Skeletal muscle satellite cell (primary cell): ENCODE results near the gene TMEM121B.

ENCODE experiments used
- H3K27me3 ChIP-seq: 2 replicates; pipeline ENCODE4 v1.7.0; 2013; ENCODE audit warnings: low read length; ENCODE audit not compliant: control insufficient read depth, insufficient read depth
- H3K36me3 ChIP-seq: 2 replicates; pipeline ENCODE4 v1.7.0; 2013; ENCODE audit warnings: mild to moderate bottlenecking, control low read depth, low read length; ENCODE audit not compliant: insufficient read depth
- H3K4me1 ChIP-seq: 2 replicates; pipeline ENCODE4 v1.7.0; 2013; ENCODE audit warnings: low read length; ENCODE audit not compliant: control insufficient read depth, insufficient read depth
- H3K4me2 ChIP-seq: 2 replicates; pipeline ENCODE4 v1.7.0; 2013; ENCODE audit warnings: mild to moderate bottlenecking, low read length
- H3K4me3 ChIP-seq: 2 replicates; pipeline ENCODE4 v1.7.0; 2013; ENCODE audit warnings: low read length
- H3K9ac ChIP-seq: 2 replicates; pipeline ENCODE4 v1.7.0; 2013; ENCODE audit warnings: mild to moderate bottlenecking, low read depth, low read length, moderate library complexity
- H3K9me3 ChIP-seq: replicated peaks from 2 replicates; pipeline ENCODE4 v1.7.0; 2013; ENCODE audit warnings: mild to moderate bottlenecking, control low read depth, low read length

The TMEM121B gene

DNA sequence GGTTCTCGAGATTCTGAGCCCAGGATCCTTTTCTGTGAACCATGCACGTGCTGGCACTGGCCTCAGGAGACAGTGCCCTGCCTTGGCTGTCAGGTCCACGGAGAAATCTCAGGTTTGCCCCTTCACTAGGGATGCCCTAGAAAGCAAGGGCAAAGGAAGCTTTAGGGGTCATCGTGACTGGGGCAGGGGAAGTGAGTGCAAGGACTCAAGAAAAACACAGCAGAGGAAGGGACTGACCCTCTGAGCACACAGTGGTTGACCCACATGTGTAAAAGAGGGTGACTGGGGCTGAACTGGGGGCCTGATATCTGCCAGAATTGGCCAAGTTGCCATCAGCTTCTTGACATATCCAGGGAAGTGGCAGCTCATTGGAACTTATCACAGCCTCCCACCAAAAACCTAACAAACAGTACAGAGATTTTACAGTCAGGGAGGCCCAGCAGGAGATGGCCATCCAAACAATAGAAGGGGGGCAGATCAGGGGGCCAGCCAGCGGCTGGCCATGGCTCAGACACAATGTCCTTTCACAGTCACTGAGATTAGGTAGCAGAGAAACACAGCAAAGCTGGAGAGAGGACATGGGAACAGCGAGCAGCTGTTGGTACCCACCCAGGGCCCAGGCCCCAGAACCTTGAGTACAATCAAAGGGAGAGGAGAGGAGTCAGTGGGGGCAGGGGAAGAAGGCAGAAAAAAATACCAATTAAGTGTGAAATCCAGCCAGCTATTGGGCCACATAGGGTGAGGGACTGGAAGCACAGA is 4.4 kb downstream of the TMEM121B start:
- no peak overlapping the region for H3K9ac ChIP-seq
- H3K27me3 ChIP-seq, result peaks cover 31% of the 10 kb centered on the region
- H3K9me3 ChIP-seq, result no peaks in the 10 kb centered on the region
- H3K36me3 ChIP-seq, result no peaks in the 10 kb centered on the region
- H3K4me1 ChIP-seq, result peaks cover 4% of the 10 kb centered on the region
- no peak overlapping the region for H3K4me2 ChIP-seq
- no peak overlapping the region for H3K4me3 ChIP-seq

GRCh38 chr22:17115945-17116565 is 5.1 kb downstream of the TMEM121B start:
- Histone ChIP-seq H3K27me3 (peaks cover 27% of the 10 kb centered on the region), H3K9me3 (no peaks in the 10 kb centered on the region), H3K4me1 (no peaks in the 10 kb centered on the region), H3K4me3 (no peak overlapping the region), H3K9ac (no peak overlapping the region), H3K4me2 (no peak overlapping the region), H3K36me3 (no peaks in the 10 kb centered on the region)

DNA sequence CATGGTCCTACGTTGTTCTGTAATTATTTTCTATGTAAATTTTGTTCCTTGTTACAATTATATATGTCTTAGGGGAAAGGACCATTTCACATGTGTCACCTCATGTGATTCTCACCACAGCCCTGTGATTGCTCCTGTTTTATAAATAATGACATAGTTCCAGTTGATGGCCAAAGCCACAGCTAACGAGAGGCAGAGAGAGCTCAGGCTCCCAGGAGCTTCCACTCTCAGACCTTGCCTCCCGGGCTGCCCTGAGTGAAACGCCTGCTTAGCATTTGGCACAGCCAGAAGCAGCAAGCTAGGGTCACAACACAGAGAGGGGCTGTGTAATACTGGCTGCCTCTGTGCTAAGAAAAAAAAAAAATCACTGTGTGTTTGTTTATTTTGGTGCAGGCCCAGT is 5.9 kb downstream of the TMEM121B start:
- no peaks in the 10 kb centered on the region for H3K36me3 ChIP-seq
- no peaks in the 10 kb centered on the region for H3K9me3 ChIP-seq
- H3K4me2 ChIP-seq, result no peak overlapping the region
- H3K27me3 ChIP-seq, result peaks cover 27% of the 10 kb centered on the region
- no peaks in the 10 kb centered on the region for H3K4me1 ChIP-seq
- H3K9ac ChIP-seq, result no peak overlapping the region
- no peak overlapping the region for H3K4me3 ChIP-seq

- Histone ChIP-seq H3K9me3 (no peaks in the 10 kb centered on the region), H3K4me3 (no peak overlapping the region), H3K4me2 (no peak overlapping the region), H3K36me3 (no peaks in the 10 kb centered on the region), H3K9ac (no peak overlapping the region), H3K4me1 (no peaks in the 10 kb centered on the region), H3K27me3 (peaks cover 25% of the 10 kb centered on the region)
Measured at GRCh38 chr22:17114898-17115235, 6.3 kb downstream of the TMEM121B start.

DNA sequence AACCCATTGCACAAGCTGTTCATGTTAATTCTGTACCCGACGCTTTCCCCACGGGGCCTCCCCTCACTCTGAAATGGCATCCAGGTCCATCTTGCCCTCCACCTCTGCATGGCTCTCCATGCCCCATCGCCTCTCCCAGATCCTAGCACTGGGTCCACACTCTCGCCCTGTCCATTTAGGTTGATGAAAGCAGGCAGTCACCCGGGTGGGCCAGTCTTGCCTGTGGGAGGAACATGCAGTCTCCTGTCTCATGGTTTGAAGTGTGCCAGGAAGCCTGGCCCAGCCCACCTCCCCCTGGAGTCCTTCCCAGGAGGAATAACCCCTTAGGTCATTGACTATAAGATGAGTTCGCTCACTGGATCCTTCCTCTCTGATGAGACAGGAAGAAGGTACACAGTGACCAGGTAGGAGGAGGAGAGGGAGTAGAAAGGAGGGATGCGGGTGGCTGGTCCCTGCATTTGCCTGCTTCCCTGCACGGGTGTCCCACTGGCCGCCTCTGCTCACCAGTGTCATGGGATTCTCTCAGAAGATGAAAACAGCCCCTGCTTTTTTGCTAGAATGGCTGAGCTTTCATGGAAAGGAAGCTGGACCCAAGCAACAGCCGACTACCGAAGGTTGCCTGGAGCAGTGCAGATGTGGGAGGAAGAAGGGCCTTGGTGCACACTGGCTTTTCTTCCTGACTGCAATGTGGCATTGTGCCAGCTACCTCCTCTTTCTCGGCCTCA is 6.8 kb downstream of the TMEM121B start:
- peaks cover 4% of the 10 kb centered on the region for H3K36me3 ChIP-seq
- H3K4me1 ChIP-seq, result no peaks in the 10 kb centered on the region
- peaks cover 19% of the 10 kb centered on the region for H3K27me3 ChIP-seq
- H3K9ac ChIP-seq, result no peak overlapping the region
- no peak overlapping the region for H3K4me3 ChIP-seq
- H3K4me2 ChIP-seq, result no peak overlapping the region
- no peaks in the 10 kb centered on the region for H3K9me3 ChIP-seq

DNA sequence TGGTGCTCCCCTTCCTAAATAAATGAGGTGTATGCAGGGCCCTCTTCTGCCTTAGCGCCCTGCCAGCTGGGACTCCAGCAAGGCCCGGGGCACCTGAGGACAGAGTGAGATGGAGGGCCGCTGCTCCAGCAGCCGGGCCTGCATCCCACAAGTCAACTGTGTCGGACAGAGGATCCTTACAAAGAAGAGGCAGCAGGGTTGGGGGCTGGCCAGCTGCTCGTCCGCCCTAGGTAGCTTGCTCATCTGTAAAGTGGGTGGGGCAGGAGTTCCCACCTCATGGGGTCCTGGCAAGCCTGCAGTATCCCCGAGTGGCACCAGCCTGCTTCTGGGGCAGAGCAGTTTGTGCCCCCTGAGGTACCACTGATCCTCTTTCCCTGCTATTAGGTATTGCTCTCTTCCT is 7.6 kb downstream of the TMEM121B start:
- Histone ChIP-seq H3K4me1 (no peaks in the 10 kb centered on the region), H3K4me3 (no peak overlapping the region), H3K4me2 (no peak overlapping the region), H3K27me3 (peaks cover 12% of the 10 kb centered on the region), H3K9me3 (no peaks in the 10 kb centered on the region), H3K36me3 (peaks cover 5% of the 10 kb centered on the region), H3K9ac (no peak overlapping the region)

DNA sequence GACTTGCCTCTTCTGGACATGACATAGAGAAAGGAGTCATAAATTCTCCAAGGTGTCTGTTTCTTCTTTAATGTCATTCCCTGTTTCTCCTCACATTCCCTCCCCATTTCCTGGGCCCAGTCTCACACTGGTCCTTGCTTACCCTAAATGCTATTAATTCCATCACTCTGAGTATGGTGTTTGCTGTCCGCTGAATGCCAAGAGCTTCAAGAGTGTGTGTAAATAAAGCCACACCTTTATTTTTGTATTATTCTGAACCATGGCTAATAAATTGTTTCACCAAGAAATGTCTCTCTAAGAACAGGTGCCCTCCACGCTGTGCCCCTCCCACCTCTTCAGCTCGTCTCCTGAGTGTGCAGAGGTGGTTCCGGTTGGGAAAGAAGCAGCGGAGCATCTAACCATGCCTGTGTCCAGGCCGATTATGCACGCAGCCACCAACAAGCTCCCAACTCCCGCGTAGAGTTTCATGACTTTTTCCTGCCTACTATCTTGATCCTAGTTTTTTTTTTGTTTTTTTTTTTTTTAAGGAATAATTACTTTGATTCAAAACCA is 8.6 kb downstream of the TMEM121B start:
- Histone ChIP-seq H3K9ac (no peak overlapping the region), H3K4me2 (no peak overlapping the region), H3K27me3 (peaks cover 11% of the 10 kb centered on the region), H3K36me3 (peaks cover 5% of the 10 kb centered on the region), H3K4me1 (no peaks in the 10 kb centered on the region), H3K4me3 (no peak overlapping the region), H3K9me3 (no peaks in the 10 kb centered on the region)

DNA sequence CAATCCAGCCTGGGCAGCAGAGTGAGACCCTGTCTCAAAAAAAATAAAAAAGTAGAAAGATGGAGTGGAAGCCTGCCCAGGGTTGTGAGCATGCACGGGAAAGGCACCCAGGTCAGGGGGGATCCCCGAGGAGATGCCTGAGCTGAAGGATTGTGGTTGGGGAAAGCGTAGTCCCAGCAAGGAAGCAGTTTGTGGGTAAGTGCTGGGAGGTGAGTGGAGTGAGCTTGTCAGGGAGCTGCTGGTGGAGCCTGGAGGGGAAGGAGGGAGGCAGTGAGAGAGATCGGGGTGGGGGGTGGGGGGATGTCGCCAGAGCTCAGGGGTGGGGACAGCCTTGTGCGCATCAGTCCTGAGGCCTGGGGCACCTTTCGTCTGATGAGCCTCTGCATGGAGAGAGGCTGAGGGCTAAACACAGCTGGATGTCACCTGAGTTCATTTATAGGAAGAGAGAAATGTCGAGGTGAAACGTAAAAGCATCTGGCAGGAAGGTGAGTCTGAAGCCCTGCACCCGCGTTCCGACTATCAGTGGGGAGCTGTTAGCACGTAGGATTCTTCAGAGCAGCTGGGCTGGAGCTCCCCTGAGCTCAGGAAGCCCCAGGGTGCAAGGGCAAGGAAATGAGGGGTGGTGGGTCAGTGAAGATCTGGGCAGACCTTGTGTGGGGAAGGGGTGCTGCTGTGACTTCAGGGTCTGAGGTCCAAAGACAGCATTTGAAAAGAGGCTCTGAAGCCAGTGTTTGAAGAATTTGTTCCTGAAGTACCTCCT is 10.2 kb downstream of the TMEM121B start:
- Histone ChIP-seq H3K4me3 (no peak overlapping the region), H3K4me2 (no peak overlapping the region), H3K4me1 (no peaks in the 10 kb centered on the region), H3K9ac (no peak overlapping the region), H3K36me3 (peaks cover 17% of the 10 kb centered on the region), H3K9me3 (no peaks in the 10 kb centered on the region), H3K27me3 (no peaks in the 10 kb centered on the region)

GRCh38 chr22:17109976-17110375 is 11.2 kb downstream of the TMEM121B start:
- Histone ChIP-seq H3K27me3 (no peaks in the 10 kb centered on the region), H3K36me3 (peaks cover 25% of the 10 kb centered on the region), H3K9ac (no peak overlapping the region), H3K4me2 (no peak overlapping the region), H3K4me3 (no peak overlapping the region), H3K4me1 (no peaks in the 10 kb centered on the region), H3K9me3 (no peaks in the 10 kb centered on the region)

DNA sequence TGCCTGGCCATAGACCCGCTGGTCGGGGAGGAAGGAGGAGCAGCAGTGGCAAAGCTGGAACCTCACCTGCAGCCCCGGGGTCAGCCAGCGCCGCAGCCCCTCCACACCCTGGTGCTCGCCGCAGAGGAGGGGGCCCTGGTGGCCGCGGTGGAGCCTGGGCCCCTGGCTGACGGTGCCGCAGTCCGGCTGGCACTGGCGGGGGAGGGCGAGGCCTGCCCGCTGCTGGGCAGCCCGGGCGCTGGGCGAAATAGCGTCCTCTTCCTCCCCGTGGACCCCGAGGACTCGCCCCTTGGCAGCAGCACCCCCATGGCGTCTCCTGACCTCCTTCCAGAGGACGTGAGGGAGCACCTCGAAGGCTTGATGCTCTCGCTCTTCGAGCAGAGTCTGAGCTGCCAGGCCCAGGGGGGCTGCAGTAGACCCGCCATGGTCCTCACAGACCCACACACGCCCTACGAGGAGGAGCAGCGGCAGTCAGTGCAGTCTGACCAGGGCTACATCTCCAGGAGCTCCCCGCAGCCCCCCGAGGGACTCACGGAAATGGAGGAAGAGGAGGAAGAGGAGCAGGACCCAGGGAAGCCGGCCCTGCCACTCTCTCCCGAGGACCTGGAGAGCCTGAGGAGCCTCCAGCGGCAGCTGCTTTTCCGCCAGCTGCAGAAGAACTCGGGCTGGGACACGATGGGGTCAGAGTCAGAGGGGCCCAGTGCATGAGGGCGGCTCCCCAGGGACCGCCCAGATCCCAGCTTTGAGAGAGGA is 11.9 kb downstream of the TMEM121B start:
- no peaks in the 10 kb centered on the region for H3K9me3 ChIP-seq
- H3K4me1 ChIP-seq, result no peaks in the 10 kb centered on the region
- H3K27me3 ChIP-seq, result no peaks in the 10 kb centered on the region
- peaks cover 29% of the 10 kb centered on the region for H3K36me3 ChIP-seq
- no peak overlapping the region for H3K9ac ChIP-seq
- no peak overlapping the region for H3K4me3 ChIP-seq
- no peak overlapping the region for H3K4me2 ChIP-seq
